DOHH2 (cell line): ENCODE results near the gene FRK.
"Not testable (repeated sequence)": the region's sequence is repeated elsewhere in the genome, so short reads cannot be mapped to it uniquely, and the experiment has no call there.

Source experiments
- EZH2phosphoT487 ChIP-seq: fragments of 200-600 bp; sonication (generic); IDR thresholded peaks from 2 replicates; pipeline ENCODE4 v1.6.1; 2017; ENCODE audit warnings: borderline replicate concordance, mild to moderate bottlenecking, antibody characterized with exemption, low read length, moderate library complexity, mixed read lengths
- TF ChIP-seq, protein P1 (sequence below): fragments of 200-600 bp; sonication (generic); IDR thresholded peaks from one replicate; pipeline ENCODE4 v1.5.1; 2014; ENCODE audit warnings: antibody characterized with exemption, mild to moderate bottlenecking, low read depth, low read length; ENCODE audit not compliant: poor library complexity, severe bottlenecking

DNA sequence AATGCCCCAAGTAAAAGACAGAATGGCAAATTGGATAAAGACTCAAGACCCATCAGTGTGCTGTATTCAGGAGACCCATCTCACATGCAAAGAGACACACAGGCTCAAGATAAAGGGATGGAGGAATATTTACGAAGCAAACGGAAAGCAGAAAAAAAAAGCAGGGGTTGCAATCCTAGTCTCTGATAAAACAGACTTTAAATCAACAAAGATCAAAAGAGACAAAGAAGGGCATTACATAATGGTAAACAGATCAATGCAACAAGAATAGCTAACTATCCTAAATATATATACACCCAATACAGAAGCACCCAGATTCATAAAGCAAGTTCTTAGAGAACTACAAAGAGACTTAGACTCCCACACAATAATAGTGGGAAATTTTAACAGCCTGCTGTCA lies 123.2 kb downstream of the FRK start:
- TF ChIP-seq, protein P1, sequence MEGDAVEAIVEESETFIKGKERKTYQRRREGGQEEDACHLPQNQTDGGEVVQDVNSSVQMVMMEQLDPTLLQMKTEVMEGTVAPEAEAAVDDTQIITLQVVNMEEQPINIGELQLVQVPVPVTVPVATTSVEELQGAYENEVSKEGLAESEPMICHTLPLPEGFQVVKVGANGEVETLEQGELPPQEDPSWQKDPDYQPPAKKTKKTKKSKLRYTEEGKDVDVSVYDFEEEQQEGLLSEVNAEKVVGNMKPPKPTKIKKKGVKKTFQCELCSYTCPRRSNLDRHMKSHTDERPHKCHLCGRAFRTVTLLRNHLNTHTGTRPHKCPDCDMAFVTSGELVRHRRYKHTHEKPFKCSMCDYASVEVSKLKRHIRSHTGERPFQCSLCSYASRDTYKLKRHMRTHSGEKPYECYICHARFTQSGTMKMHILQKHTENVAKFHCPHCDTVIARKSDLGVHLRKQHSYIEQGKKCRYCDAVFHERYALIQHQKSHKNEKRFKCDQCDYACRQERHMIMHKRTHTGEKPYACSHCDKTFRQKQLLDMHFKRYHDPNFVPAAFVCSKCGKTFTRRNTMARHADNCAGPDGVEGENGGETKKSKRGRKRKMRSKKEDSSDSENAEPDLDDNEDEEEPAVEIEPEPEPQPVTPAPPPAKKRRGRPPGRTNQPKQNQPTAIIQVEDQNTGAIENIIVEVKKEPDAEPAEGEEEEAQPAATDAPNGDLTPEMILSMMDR = not testable (repeated sequence)
- not testable (repeated sequence) for TF ChIP-seq EZH2phosphoT487
